Fibroblast of pulmonary artery (primary cell): ENCODE results near the gene TAF11L13.
"Not testable (repeated sequence)": the region's sequence is repeated elsewhere in the genome, so short reads cannot be mapped to it uniquely, and the experiment has no call there.

Source experiments
- DNase-seq: peaks from one replicate; pipeline ENCODE4 v3.0.0-alpha.2; 2010; ENCODE audit warnings: low read depth
- H3K4me3 ChIP-seq: replicated peaks from 2 replicates; pipeline ENCODE4 v1.5.1; 2011; ENCODE audit warnings: low read depth, mild to moderate bottlenecking, control low read depth, low read length, moderate library complexity
- TF ChIP-seq, protein P1 (sequence below): IDR thresholded peaks from 2 replicates; pipeline ENCODE4 v1.5.1; 2011; ENCODE audit warnings: mild to moderate bottlenecking, control low read depth, low read length, inconsistent platforms; ENCODE audit errors: missing control alignments

The TAF11L13 gene

DNA sequence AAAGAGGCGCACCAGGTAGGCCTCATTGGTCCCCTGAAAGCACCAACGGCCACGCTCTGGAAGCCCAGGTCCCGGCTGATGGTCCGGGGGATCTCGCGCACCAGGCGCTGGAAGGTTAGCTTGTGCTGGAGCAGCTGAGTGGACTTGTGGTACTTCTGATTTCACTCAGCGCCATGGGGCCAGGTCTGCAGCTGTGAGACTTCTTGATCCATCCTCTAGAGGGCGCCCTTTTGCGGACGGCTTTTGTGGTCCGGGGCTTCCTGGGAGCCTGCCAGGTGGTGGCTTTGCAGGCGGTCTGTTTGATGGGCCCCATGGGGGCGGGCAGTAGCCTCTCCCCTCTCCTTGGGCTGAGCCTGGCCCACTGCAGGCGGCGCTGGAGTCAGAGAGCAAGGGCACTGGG lies 11.3 kb upstream of the TAF11L13 start:
- no peak overlapping the region for H3K4me3 ChIP-seq
- TF ChIP-seq, protein P1, sequence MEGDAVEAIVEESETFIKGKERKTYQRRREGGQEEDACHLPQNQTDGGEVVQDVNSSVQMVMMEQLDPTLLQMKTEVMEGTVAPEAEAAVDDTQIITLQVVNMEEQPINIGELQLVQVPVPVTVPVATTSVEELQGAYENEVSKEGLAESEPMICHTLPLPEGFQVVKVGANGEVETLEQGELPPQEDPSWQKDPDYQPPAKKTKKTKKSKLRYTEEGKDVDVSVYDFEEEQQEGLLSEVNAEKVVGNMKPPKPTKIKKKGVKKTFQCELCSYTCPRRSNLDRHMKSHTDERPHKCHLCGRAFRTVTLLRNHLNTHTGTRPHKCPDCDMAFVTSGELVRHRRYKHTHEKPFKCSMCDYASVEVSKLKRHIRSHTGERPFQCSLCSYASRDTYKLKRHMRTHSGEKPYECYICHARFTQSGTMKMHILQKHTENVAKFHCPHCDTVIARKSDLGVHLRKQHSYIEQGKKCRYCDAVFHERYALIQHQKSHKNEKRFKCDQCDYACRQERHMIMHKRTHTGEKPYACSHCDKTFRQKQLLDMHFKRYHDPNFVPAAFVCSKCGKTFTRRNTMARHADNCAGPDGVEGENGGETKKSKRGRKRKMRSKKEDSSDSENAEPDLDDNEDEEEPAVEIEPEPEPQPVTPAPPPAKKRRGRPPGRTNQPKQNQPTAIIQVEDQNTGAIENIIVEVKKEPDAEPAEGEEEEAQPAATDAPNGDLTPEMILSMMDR, result no peak
- DNase-seq, result no peak

DNA sequence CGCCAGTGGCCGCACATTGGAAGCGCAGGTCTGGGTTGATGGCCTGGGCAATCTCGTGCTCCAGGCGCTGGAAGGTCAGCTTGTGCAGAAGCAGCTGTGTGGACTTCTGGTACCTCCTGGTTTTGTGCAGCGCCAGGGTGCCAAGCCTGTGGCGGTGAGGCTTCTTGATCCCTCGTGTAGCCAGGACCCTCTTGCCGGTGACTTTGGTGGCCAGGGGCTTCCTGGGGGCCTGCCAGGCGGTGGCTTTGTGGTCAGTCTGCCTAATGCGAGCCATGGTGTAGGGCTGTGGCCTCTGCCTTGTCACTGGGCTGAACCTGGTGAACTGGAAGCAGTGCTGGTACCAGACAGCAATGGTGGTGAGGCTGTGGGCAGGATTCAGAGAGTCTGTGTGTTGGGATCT lies 6.2 kb upstream of the TAF11L13 start:
- H3K4me3 ChIP-seq, result no peak overlapping the region
- TF ChIP-seq, protein P1, result no peak
- no peak for DNase-seq

DNA sequence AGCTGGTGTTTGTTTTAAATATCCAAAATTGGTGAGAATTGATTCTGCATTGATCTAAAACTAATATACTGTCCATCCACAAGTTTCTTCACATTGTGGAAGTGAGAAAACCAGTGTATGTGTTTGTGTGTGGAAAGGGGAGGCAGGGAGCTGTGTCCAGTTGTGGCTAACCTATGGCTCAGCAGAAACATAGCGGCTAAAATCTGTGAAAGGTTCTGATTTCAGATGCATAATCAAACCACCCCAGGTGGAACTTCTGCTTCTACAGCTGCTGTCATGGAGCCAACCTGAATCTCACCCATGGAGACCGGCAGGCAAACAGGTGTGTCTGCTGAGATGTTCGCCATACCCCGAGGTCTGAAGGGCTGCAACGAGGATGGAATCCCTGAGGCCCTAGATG lies 2.3 kb downstream of the TAF11L13 start, which contains the start of gene TAF11L14:
TAF11L14 (plus strand) TSS at position 301 of the 400 bp plus-strand sequence.
- TF ChIP-seq, protein P1, result no peak
- no peak within 1 kb of the TSS for H3K4me3 ChIP-seq
- no peak for DNase-seq

DNA sequence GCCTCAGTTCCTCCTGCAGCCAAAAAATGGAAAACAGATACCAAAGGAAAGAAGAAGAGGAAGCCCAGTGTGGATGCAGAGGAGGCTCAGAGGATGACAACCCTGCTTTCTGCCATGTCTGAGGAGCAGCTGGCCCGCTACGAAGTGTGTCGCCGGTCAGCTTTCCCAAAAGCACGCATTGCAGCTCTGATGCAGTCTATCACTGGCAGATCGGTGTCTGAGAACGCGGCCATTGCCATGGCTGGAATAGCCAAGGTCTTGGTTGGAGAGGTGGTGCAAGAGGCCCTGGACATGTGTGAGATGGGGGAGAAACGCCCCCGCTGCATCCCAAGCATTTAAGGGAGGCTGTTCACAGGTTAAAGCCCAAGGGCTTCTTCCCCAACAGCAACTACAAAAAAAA lies 17.3 kb downstream of the TAF11L13 start:
- DNase-seq, H3K4me3 ChIP-seq: not testable (repeated sequence)

DNA sequence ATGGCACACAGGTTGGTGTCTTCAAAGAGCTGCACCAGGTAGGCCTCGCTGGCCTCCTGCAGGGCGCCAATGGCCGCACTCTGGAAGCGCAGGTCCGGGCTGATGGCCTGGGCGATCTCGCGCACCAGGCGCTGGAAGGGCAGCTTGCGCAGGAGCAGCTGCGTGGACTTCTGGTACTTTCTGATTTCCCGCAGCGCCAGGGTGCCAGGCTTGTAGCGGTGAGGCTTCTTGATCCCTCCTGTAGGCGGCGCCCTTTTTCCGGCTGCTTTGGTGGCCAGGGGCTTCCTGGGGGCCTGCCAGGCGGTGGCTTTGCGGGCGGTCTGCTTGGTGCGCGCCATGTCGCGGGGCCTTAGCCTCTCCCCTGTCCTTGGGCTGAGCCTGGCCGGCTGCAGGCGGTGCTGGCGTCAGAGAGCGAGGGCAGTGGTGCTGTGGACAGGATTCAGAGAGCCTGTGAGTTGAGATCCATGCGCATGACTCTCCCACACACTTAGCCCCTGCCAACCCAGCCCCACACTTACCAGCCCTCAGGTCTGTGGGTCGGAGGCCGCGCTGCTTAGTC lies 23.4 kb downstream of the TAF11L13 start:
- not testable (repeated sequence) for DNase-seq, H3K4me3 ChIP-seq

DNA sequence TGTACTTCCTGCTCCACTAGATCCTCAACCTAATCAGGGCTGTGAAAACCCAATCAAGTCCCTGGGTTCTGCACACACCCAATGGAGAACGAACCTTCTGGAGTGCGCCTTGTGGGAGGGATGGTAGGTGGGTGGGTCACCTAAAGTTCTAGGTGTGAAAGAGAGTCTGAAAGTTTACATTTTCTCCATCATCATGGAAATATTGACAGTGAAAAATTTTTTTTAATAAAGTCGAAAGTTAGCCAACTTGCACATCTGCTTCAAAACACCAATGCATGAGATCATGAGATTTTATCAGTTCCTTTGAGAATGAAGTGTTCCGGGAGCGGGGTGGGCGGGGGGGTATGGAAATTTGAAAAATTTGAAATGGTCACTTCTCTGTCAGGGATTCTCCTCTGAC lies 24.0 kb downstream of the TAF11L13 start:
- no peak overlapping the region for H3K4me3 ChIP-seq
- DNase-seq, result no peak
- TF ChIP-seq, protein P1, result no peak

DNA sequence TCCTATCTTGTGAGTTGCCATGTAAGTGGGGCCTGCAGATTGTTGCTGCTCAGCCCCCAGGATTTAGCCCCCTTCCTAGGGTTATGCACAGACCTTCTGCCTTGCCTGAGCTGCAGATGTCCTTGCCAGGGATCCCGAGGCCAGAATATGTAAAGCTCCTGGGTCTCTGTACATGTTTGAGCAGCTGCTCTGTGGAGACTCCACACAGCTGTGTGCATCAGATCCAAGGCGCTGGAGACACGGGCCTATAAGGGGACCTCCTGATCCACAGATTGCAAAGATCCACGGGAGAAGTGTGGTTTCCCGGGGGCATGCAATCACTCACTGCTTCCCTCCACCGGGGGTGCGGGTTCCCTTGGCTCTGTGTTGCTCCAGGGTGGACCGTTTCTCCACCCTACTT lies 31.3 kb downstream of the TAF11L13 start:
- TF ChIP-seq, protein P1, result no peak
- H3K4me3 ChIP-seq, result no peak overlapping the region
- no peak for DNase-seq

DNA sequence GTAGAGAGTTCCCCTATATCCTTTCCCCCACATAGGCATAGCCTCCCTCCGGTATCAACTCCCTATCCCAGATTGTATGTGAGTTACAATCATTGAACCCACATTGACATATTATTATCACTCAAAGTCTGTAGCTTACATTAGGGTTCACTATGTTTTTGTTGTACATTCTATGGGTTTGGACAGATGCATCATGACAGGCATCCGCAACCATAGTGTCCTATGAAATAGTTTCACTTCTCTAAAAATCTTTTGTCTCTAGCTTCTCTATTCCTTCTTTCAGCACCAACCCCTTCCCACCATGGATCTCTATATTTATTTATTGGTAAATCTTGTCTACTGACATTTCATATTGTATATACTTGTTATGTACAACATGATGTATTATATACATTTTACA lies 33.9 kb downstream of the TAF11L13 start:
- H3K4me3 ChIP-seq, result no peak overlapping the region
- no peak for DNase-seq
- TF ChIP-seq, protein P1, result no peak
